ENCODE data around the gene ELL2. TPM values are rescaled to one million over a fixed set of nuclear protein-coding genes. Genes with fewer than 3 reads are reported as not detected.

Gene ELL2
- total RNA-seq, 1 donor from 2014 or later = 21.6 TPM

DNA sequence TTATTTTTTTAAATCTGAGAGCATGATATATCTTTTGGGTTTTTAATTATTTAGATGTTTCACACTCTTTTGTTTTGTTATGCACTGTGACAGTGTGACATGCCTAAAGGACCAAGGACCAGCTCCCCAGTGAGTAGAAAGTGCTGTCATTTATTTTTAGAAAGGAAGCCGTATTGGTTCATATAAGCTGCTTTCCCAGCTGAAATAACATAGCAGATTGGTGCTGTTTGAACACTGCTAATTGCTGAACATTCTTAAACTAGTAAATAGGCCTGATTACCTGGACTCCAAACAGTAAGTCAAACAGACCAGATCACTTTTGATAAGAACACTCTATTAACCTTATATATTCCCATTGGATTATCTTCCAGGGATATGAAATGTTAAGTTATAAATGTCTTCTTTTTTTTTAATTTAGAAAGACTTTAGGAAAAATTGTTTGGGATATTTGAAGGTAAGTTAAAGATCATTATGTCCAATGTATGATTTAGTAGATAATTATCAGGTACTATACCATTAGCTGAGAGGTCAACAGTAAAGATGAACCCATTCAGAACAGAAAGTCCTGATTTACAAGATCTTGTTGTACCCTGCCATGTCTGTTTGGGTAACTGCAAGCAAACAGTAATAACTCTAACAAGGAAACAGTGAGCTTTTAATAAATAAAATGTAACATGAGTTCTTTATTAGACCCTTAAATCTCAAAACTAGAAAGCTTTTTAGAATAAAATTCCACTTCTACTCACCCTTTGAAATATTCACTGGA, 27.8 kb upstream of the ELL2 start:
- TF ChIP-seq, protein P1, sequence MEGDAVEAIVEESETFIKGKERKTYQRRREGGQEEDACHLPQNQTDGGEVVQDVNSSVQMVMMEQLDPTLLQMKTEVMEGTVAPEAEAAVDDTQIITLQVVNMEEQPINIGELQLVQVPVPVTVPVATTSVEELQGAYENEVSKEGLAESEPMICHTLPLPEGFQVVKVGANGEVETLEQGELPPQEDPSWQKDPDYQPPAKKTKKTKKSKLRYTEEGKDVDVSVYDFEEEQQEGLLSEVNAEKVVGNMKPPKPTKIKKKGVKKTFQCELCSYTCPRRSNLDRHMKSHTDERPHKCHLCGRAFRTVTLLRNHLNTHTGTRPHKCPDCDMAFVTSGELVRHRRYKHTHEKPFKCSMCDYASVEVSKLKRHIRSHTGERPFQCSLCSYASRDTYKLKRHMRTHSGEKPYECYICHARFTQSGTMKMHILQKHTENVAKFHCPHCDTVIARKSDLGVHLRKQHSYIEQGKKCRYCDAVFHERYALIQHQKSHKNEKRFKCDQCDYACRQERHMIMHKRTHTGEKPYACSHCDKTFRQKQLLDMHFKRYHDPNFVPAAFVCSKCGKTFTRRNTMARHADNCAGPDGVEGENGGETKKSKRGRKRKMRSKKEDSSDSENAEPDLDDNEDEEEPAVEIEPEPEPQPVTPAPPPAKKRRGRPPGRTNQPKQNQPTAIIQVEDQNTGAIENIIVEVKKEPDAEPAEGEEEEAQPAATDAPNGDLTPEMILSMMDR (IDR thresholded peaks at IDR 0.05; ENCODE audit: unreplicated experiment) = no peak
- no peak overlapping the region for H3K27ac Mint-ChIP-seq (ENCODE audit: unreplicated experiment)
- no peak for DNase-seq (ENCODE audit: low spot score)

DNA sequence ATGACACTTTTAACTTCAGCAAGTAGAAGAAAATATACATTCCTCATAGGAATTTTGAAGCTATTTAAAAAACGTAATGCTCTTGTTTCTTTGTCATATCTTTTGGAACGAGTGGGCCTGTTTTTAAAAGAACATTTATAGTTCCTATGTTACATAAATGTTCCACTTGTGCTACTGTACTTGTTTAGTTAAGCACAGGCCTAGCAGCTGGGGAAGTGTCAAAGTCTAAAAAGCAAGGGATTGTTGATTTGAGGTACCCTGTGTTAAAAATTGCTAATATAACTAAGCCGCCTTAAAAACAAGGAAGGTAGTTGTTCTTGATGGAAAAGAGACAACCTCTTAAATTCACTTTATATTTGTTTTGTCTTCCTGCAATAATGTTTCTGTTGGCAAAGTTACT, 27.2 kb upstream of the ELL2 start:
- TF ChIP-seq, protein P1 (IDR thresholded peaks at IDR 0.05; ENCODE audit: unreplicated experiment) = no peak
- Mint-ChIP-seq H3K27me3 (ENCODE audit: unreplicated experiment) (peaks cover 3% of the 10 kb centered on the region), H3K9me3 (ENCODE audit: unreplicated experiment) (no peaks in the 10 kb centered on the region), H3K27ac (ENCODE audit: unreplicated experiment) (no peak overlapping the region), H3K36me3 (ENCODE audit: low read depth, unreplicated experiment) (no peaks in the 10 kb centered on the region), H3K4me3 (ENCODE audit: unreplicated experiment) (no peak overlapping the region), H3K4me1 (ENCODE audit: unreplicated experiment) (peaks cover 4% of the 10 kb centered on the region)
- no peak for DNase-seq (ENCODE audit: low spot score)

More for the DNA sequence above, 27.8 kb upstream of the ELL2 start:
- Mint-ChIP-seq H3K4me1 (ENCODE audit: unreplicated experiment) (peaks cover 4% of the 10 kb centered on the region), H3K9me3 (ENCODE audit: unreplicated experiment) (no peaks in the 10 kb centered on the region), H3K27me3 (ENCODE audit: unreplicated experiment) (peaks cover 3% of the 10 kb centered on the region), H3K36me3 (ENCODE audit: low read depth, unreplicated experiment) (no peaks in the 10 kb centered on the region), H3K4me3 (ENCODE audit: unreplicated experiment) (no peak overlapping the region)

DNA sequence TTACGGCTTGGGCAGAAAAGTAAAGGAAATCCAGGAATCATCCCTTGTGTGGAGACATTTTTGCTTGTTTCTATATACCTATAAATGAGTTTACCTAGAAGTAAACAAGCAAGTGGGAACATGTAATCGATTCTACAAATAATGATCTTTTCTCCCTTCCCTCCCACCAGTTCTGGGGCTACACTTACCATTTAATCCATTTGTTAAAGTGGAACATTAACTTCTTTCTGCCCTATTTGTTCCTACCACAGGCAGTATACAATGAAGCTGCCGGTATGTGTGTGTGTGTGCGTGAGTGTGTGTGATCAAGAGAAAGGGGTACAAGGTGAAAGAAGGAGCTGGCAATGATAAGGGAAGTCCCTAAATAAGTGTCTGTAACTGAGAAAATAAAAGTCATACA, 26.4 kb upstream of the ELL2 start:
- H3K4me3 Mint-ChIP-seq (ENCODE audit: unreplicated experiment) = no peak overlapping the region
- H3K9me3 Mint-ChIP-seq (ENCODE audit: unreplicated experiment) = no peaks in the 10 kb centered on the region
- no peak overlapping the region for H3K27ac Mint-ChIP-seq (ENCODE audit: unreplicated experiment)
- DNase-seq (ENCODE audit: low spot score) = no peak
- no peaks in the 10 kb centered on the region for H3K36me3 Mint-ChIP-seq (ENCODE audit: low read depth, unreplicated experiment)
- peaks cover 4% of the 10 kb centered on the region for H3K4me1 Mint-ChIP-seq (ENCODE audit: unreplicated experiment)
- H3K27me3 Mint-ChIP-seq (ENCODE audit: unreplicated experiment) = peaks cover 3% of the 10 kb centered on the region
- TF ChIP-seq, protein P1 (IDR thresholded peaks at IDR 0.05; ENCODE audit: unreplicated experiment) = no peak

- TF ChIP-seq, protein P1 (IDR thresholded peaks at IDR 0.05; ENCODE audit: unreplicated experiment) = no peak
- H3K4me1 Mint-ChIP-seq (ENCODE audit: unreplicated experiment) = peaks cover 4% of the 10 kb centered on the region
- peaks cover 3% of the 10 kb centered on the region for H3K27me3 Mint-ChIP-seq (ENCODE audit: unreplicated experiment)
- H3K4me3 Mint-ChIP-seq (ENCODE audit: unreplicated experiment) = no peak overlapping the region
- no peaks in the 10 kb centered on the region for H3K9me3 Mint-ChIP-seq (ENCODE audit: unreplicated experiment)
- DNase-seq (ENCODE audit: low spot score) = no peak
- H3K27ac Mint-ChIP-seq (ENCODE audit: unreplicated experiment) = no peak overlapping the region
- no peaks in the 10 kb centered on the region for H3K36me3 Mint-ChIP-seq (ENCODE audit: low read depth, unreplicated experiment)
These were observed 25.4 kb upstream of the ELL2 start for GRCh38 chr5:95986937-95987520.

DNA sequence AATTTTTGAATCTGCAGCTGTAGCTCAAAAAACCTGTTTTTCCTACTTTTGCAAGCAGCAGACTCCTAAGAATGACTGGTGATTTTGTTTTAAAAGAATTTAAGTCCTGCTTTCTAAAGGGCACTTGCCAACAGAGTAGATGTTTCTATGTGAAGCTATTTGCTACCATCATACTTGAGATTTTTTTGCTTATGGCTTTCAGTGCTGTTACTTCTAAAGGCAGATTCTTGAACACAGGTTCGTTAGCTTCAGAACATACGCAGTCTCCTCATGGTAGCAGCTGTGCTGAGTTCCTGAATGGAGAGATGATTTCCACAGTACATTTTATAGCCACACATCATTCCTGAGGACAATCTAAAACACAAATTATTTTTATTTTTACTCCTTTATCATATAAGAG, 24.4 kb upstream of the ELL2 start:
- no peak for DNase-seq (ENCODE audit: low spot score)
- Mint-ChIP-seq H3K36me3 (ENCODE audit: low read depth, unreplicated experiment) (no peaks in the 10 kb centered on the region), H3K4me1 (ENCODE audit: unreplicated experiment) (peaks cover 4% of the 10 kb centered on the region), H3K9me3 (ENCODE audit: unreplicated experiment) (no peaks in the 10 kb centered on the region), H3K27ac (ENCODE audit: unreplicated experiment) (no peak overlapping the region), H3K27me3 (ENCODE audit: unreplicated experiment) (peaks cover 3% of the 10 kb centered on the region), H3K4me3 (ENCODE audit: unreplicated experiment) (no peak overlapping the region)
- TF ChIP-seq, protein P1 (IDR thresholded peaks at IDR 0.05; ENCODE audit: unreplicated experiment) = no peak

Data from endothelial cell (in vitro differentiated cells).